Ishikawa (cell line): ENCODE data around the gene RASD1.

Experiments
- CEBPB ChIP-seq: IDR thresholded peaks from 2 replicates; pipeline ENCODE4 v1.6.1; 2012
- CREB1 ChIP-seq: IDR thresholded peaks from 2 replicates; pipeline ENCODE4 v1.6.1; 2012; ENCODE audit warnings: low read depth
- EGR1 ChIP-seq: IDR thresholded peaks from 2 replicates; pipeline ENCODE4 v1.6.1; 2012
- EP300 ChIP-seq: IDR thresholded peaks from 2 replicates; pipeline ENCODE4 v1.6.1; 2012; ENCODE audit warnings: borderline replicate concordance
- FOXM1 ChIP-seq: IDR thresholded peaks from 2 replicates; pipeline ENCODE4 v1.6.1; 2012; ENCODE audit warnings: low read depth, borderline replicate concordance
- MAX ChIP-seq: IDR thresholded peaks from 2 replicates; pipeline ENCODE4 v1.6.1; 2012
- NFIC ChIP-seq: IDR thresholded peaks from 2 replicates; pipeline ENCODE4 v1.6.1; 2012
- RAD21 ChIP-seq: IDR thresholded peaks from 2 replicates; pipeline ENCODE4 v1.6.1; 2012; ENCODE audit warnings: low read depth
- TAF1 ChIP-seq: IDR thresholded peaks from 2 replicates; pipeline ENCODE4 v1.6.1; 2012; ENCODE audit warnings: low read depth, mild to moderate bottlenecking
- TCF12 ChIP-seq: IDR thresholded peaks from 2 replicates; pipeline ENCODE4 v1.6.1; 2012; ENCODE audit warnings: low read depth
- TEAD4 ChIP-seq: IDR thresholded peaks from 2 replicates; pipeline ENCODE4 v1.6.1; 2012
- USF1 ChIP-seq: IDR thresholded peaks from 2 replicates; pipeline ENCODE4 v1.6.1; 2012
- YY1 ChIP-seq: IDR thresholded peaks from 2 replicates; pipeline ENCODE4 v1.6.1; 2012; ENCODE audit warnings: low read depth
- ZBTB7A ChIP-seq: IDR thresholded peaks from 2 replicates; pipeline ENCODE4 v1.6.1; 2012; ENCODE audit warnings: low read depth
- TF ChIP-seq, protein P1 (sequence below): IDR thresholded peaks from 2 replicates; pipeline ENCODE4 v1.6.1; 2012; ENCODE audit warnings: low read depth, mild to moderate bottlenecking

Gene RASD1

GRCh38 chr17:17525956-17526355 lies 29.8 kb upstream of the RASD1 start:
- TF ChIP-seq CEBPB (no peak), TCF12 (no peak), MAX (no peak), FOXM1 (no peak), YY1 (no peak), NFIC (no peak), CREB1 (no peak), EGR1 (no peak), ZBTB7A (no peak), USF1 (no peak), RAD21 (no peak), EP300 (no peak)
- TF ChIP-seq, protein P1, sequence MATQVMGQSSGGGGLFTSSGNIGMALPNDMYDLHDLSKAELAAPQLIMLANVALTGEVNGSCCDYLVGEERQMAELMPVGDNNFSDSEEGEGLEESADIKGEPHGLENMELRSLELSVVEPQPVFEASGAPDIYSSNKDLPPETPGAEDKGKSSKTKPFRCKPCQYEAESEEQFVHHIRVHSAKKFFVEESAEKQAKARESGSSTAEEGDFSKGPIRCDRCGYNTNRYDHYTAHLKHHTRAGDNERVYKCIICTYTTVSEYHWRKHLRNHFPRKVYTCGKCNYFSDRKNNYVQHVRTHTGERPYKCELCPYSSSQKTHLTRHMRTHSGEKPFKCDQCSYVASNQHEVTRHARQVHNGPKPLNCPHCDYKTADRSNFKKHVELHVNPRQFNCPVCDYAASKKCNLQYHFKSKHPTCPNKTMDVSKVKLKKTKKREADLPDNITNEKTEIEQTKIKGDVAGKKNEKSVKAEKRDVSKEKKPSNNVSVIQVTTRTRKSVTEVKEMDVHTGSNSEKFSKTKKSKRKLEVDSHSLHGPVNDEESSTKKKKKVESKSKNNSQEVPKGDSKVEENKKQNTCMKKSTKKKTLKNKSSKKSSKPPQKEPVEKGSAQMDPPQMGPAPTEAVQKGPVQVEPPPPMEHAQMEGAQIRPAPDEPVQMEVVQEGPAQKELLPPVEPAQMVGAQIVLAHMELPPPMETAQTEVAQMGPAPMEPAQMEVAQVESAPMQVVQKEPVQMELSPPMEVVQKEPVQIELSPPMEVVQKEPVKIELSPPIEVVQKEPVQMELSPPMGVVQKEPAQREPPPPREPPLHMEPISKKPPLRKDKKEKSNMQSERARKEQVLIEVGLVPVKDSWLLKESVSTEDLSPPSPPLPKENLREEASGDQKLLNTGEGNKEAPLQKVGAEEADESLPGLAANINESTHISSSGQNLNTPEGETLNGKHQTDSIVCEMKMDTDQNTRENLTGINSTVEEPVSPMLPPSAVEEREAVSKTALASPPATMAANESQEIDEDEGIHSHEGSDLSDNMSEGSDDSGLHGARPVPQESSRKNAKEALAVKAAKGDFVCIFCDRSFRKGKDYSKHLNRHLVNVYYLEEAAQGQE: no peak

DNA sequence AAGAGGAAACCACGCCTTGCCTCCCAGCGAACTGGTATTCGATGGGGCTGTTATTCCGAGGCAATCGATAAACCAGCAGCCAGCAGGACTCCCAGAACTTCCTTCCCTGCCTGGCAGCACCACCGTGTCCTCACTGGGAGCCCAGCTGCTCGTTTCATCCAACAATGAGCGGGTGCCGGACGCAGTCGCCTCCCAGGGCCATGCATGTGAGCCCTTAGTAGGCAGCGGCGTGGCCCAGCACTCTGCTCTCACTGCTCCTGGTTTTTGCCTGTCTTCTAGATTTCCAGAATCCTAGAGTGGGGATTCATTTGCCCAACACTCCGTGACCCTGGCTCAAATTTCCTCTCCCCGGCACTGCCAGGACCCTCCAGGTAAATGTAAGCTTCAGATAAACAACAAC lies 29.1 kb upstream of the RASD1 start:
- TF ChIP-seq NFIC (no peak), FOXM1 (no peak), TCF12 (peak; percentile 18; the same call in 1 of the 2 replicates), USF1 (no peak), CREB1 (no peak), TAF1 (no peak), ZBTB7A (no peak), TEAD4 (no peak), CEBPB (no peak), MAX (no peak), YY1 (no peak), RAD21 (no peak), EGR1 (no peak), EP300 (peak; percentile 38; the same call in 1 of the 2 replicates)
- TF ChIP-seq, protein P1: no peak

- TF ChIP-seq EGR1 (no peak), CREB1 (no peak), RAD21 (no peak), EP300 (no peak), ZBTB7A (no peak), TCF12 (no peak)
- TF ChIP-seq, protein P1: no peak
These were observed 27.7 kb upstream of the RASD1 start for GRCh38 chr17:17523731-17524490.

DNA sequence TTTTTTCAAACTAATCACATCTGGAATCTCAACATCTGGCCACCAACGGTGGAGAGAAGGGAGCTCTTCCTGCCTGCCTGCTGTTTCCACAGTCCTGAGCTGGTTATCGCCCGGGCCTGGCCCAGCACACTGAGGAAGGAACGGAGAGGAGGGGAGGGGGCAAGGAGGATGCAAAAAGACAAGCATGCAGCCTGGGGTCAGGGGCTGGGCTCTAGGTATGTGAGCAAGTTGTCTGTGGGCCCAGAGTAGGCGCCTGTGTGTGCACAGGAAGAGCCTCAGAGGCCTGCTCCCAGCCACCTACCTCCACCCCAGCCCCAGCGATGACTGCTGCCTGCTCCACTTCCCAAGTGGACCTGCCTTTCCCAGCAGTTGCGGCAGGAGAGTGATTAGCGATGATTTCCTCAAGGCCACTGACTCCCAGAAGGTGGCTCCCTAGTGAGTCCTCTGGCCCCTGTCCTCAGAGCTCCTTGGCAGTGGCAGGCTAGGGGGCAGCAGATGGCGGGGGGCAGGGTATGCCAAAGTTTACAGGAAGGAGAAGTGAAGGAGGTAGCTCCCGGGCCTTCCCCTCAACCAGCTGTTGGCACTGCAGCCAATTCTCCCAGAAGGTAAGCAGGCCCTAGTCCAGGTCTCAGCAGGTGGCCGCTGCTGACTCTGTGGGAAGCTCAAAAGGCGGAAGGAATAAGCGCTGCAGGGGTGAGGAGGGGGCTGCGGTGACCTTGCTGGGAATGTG lies 27.0 kb upstream of the RASD1 start:
- TF ChIP-seq CREB1 (no peak), RAD21 (peak; percentile 48), TCF12 (peak; percentile 97), TEAD4 (peak; percentile 93), FOXM1 (peak; percentile 78; the same call in 1 of the 2 replicates), CEBPB (peak; percentile 1; the same call in 1 of the 2 replicates), TAF1 (no peak), MAX (peak; percentile 62), USF1 (no peak), NFIC (peak; percentile 99), EGR1 (no peak), ZBTB7A (peak; percentile 99), YY1 (peak; percentile 30; the same call in 1 of the 2 replicates), EP300 (peak; percentile 96)
- TF ChIP-seq, protein P1: no peak
